ENCODE results near the gene BTG1.

- TF ChIP-seq CTCF (IDR thresholded peaks at IDR 0.05; ENCODE audit: low read length): no peak
- no peak for TF ChIP-seq EZH2 (IDR thresholded peaks at IDR 0.05; ENCODE audit: borderline replicate concordance, low read length)
These were observed 34.4 kb downstream of the BTG1 start for GRCh38 chr12:92111256-92111655.
